ENCODE data around the gene EFCAB9. TPM values are rescaled to one million over a fixed set of nuclear protein-coding genes. Genes with fewer than 3 reads are reported as not detected.

EFCAB9 gene
- polyA plus RNA-seq, 1 donor from 2014 or later: not detected

GRCh38 chr5:172187118-172188032 lies 6.6 kb upstream of the EFCAB9 start:
- Histone ChIP-seq H3K27ac (ENCODE audit: low read length) (peak overlapping the region; percentile 12), H3K36me3 (ENCODE audit: insufficient read depth, low read length) (no peaks in the 10 kb centered on the region), H3K9me3 (ENCODE audit: low read length) (no peaks in the 10 kb centered on the region), H4K20me1 (ENCODE audit: insufficient read depth) (no peaks in the 10 kb centered on the region), H3K9me2 (ENCODE audit: insufficient read depth, low read length) (no peaks in the 10 kb centered on the region), H3F3A (ENCODE audit: insufficient read depth, low read length, poor library complexity, severe bottlenecking) (no peaks in the 10 kb centered on the region), H3K79me2 (replicated peaks; ENCODE audit: insufficient read depth, low read length) (no peaks in the 10 kb centered on the region), H3K27me3 (ENCODE audit: insufficient read depth, low read depth, low read length) (peaks cover 13% of the 10 kb centered on the region), H2AFZ (ENCODE audit: low read depth, low read length) (peak overlapping the region; percentile 83), H3K4me3 (ENCODE audit: low read length) (peak overlapping the region; percentile 97), H3K9ac (ENCODE audit: low read length) (peak overlapping the region; percentile 66), H3K4me2 (ENCODE audit: low read length) (peak overlapping the region; percentile 70)
- no peak for TF ChIP-seq POLR2AphosphoS5 (IDR thresholded peaks at IDR 0.05)
- no peak for TF ChIP-seq EZH2 (IDR thresholded peaks at IDR 0.05; ENCODE audit: borderline replicate concordance, insufficient read depth, low read length, poor library complexity, severe bottlenecking)
- no peak for TF ChIP-seq SMC3 (conservative IDR thresholded peaks at IDR 0.05; ENCODE audit: poor library complexity)

- peaks cover 13% of the 10 kb centered on the region for H3K27me3 ChIP-seq (ENCODE audit: insufficient read depth, low read depth, low read length)
- H3K36me3 ChIP-seq (ENCODE audit: insufficient read depth, low read length): no peaks in the 10 kb centered on the region
- H3K4me2 ChIP-seq (ENCODE audit: low read length): peak within 1 kb of the TSS; percentile 70
- no peak for TF ChIP-seq TAF1 (IDR thresholded peaks at IDR 0.05; ENCODE audit: low read depth)
- peak; percentile 87 for TF ChIP-seq CTCF (IDR thresholded peaks at IDR 0.05; ENCODE audit: poor library complexity, severe bottlenecking)
- peak; percentile 79 for TF ChIP-seq RAD21 (conservative IDR thresholded peaks at IDR 0.05)
- TF ChIP-seq EZH2 (IDR thresholded peaks at IDR 0.05; ENCODE audit: borderline replicate concordance, insufficient read depth, low read length, poor library complexity, severe bottlenecking): no peak
- no peak for TF ChIP-seq POLR2AphosphoS5 (IDR thresholded peaks at IDR 0.05)
- TF ChIP-seq MXI1 (conservative IDR thresholded peaks at IDR 0.05; ENCODE audit: poor library complexity, severe bottlenecking): peak; percentile 84
- TF ChIP-seq EP300 (conservative IDR thresholded peaks at IDR 0.05; ENCODE audit: poor library complexity, severe bottlenecking): no peak
- peak; percentile 81 for TF ChIP-seq SMC3 (conservative IDR thresholded peaks at IDR 0.05; ENCODE audit: poor library complexity)
- TF ChIP-seq REST (IDR thresholded peaks at IDR 0.05; ENCODE audit: borderline replicate concordance): no peak
- no peaks in the 10 kb centered on the region for H3K9me3 ChIP-seq (ENCODE audit: low read length)
- H3K79me2 ChIP-seq (replicated peaks; ENCODE audit: insufficient read depth, low read length): no peaks in the 10 kb centered on the region
- no peaks in the 10 kb centered on the region for H3K9me2 ChIP-seq (ENCODE audit: insufficient read depth, low read length)
- peak within 1 kb of the TSS; percentile 12 for H3K27ac ChIP-seq (ENCODE audit: low read length)
- H3K4me3 ChIP-seq (ENCODE audit: low read length): peak within 1 kb of the TSS; percentile 97
- H4K20me1 ChIP-seq (ENCODE audit: insufficient read depth): no peaks in the 10 kb centered on the region
- peak within 1 kb of the TSS; percentile 66 for H3K9ac ChIP-seq (ENCODE audit: low read length)
- peak within 1 kb of the TSS; percentile 83 for H2AFZ ChIP-seq (ENCODE audit: low read depth, low read length)
- no peaks in the 10 kb centered on the region for H3F3A ChIP-seq (ENCODE audit: insufficient read depth, low read length, poor library complexity, severe bottlenecking)
These were observed 5.7 kb upstream of the EFCAB9 start, which contains the start of gene STK10 for GRCh38 chr5:172188033-172188892. Gene STK10 (minus strand): TSS chr5:172188224. CDS start chr5:172188042, 182 bp downstream.

Data from neural cell (in vitro differentiated cells).